Smooth muscle cell (in vitro differentiated cells): ENCODE results near the gene TDRD10. TPM values are rescaled to one million over a fixed set of nuclear protein-coding genes. Genes with fewer than 3 reads are reported as not detected.

Experiments used
- DNase-seq: peaks from one replicate; lab custom pipeline; 2025; ENCODE audit not compliant: unreplicated experiment; lab: John Stamatoyannopoulos, UW
- H2AFZ ChIP-seq: fragments of 200-600 bp; sonication (generic); 2 replicates; pipeline ENCODE4 v1.6.0; 2016; ENCODE audit warnings: antibody characterized with exemption, low read depth, mild to moderate bottlenecking
- H3F3A ChIP-seq: fragments of 200-600 bp; sonication (generic); 2 replicates; pipeline ENCODE4 v1.6.0; 2017; ENCODE audit warnings: antibody characterized with exemption, low read depth
- H3K27ac ChIP-seq: fragments of 200-600 bp; sonication (generic); 2 replicates; pipeline ENCODE4 v1.5.1; 2016; ENCODE audit warnings: low read depth, mild to moderate bottlenecking
- H3K27me3 ChIP-seq: fragments of 200-600 bp; sonication (generic); 2 replicates; pipeline ENCODE4 v1.6.1; 2016; ENCODE audit warnings: low read depth, mild to moderate bottlenecking
- H3K36me3 ChIP-seq: fragments of 200-600 bp; sonication (generic); 2 replicates; pipeline ENCODE4 v1.5.1; 2016; ENCODE audit warnings: low read depth
- H3K4me1 ChIP-seq: fragments of 200-600 bp; sonication (generic); 2 replicates; pipeline ENCODE4 v1.5.1; 2016; ENCODE audit warnings: low read depth
- H3K4me2 ChIP-seq: fragments of 200-600 bp; sonication (generic); 2 replicates; pipeline ENCODE4 v1.6.0; 2016; ENCODE audit warnings: mild to moderate bottlenecking
- H3K4me3 ChIP-seq: fragments of 200-600 bp; sonication (generic); 2 replicates; pipeline ENCODE4 v1.5.1; 2016; ENCODE audit warnings: mild to moderate bottlenecking
- H3K79me2 ChIP-seq: fragments of 200-600 bp; sonication (generic); 2 replicates; pipeline ENCODE4 v1.6.0; 2016; ENCODE audit warnings: low read depth, mild to moderate bottlenecking
- H3K9ac ChIP-seq: fragments of 200-600 bp; sonication (generic); 2 replicates; pipeline ENCODE4 v1.6.0; 2016; ENCODE audit warnings: low read depth
- H3K9me3 ChIP-seq: fragments of 200-600 bp; sonication (generic); replicated peaks from 2 replicates; pipeline ENCODE4 v1.5.1; 2016; ENCODE audit warnings: low read depth
- H4K20me1 ChIP-seq: fragments of 200-600 bp; sonication (generic); 2 replicates; pipeline ENCODE4 v1.6.0; 2016; ENCODE audit warnings: low read depth
- WGBS: methylation state at CpG from one replicate; pipeline ENCODE4 v1.1.7; 2016; ENCODE audit warnings: low lambda C conversion rate; 5-methylcytosine and 5-hydroxymethylcytosine counted together
- polyA plus RNA-seq: library from polyadenylated mRNA; unstranded; fragments of >200 nt; fragmentation: Nextera tagmentation; extraction: Ambion mirVana; gene quantifications from 2 replicates; pipeline ENCODE4 v1.2.1, GENCODE V29; 2016
- total RNA-seq: library from RNA; depleted of rRNA; stranded (reverse); fragments of >200 nt; gene quantifications from 2 replicates; pipeline ENCODE4 v1.2.3, GENCODE V29; 2014
- TF ChIP-seq, protein P1 (sequence below): fragments of 200-600 bp; sonication (generic); IDR thresholded peaks from 2 replicates; pipeline ENCODE4 v1.5.1; 2017; ENCODE audit warnings: borderline replicate concordance, mild to moderate bottlenecking, antibody characterized with exemption; ENCODE audit not compliant: insufficient read depth, poor library complexity, severe bottlenecking

The TDRD10 gene
- total and polyA plus RNA-seq, 2 experiments from 2014 or later: 0.11 to 0.13 TPM

DNA sequence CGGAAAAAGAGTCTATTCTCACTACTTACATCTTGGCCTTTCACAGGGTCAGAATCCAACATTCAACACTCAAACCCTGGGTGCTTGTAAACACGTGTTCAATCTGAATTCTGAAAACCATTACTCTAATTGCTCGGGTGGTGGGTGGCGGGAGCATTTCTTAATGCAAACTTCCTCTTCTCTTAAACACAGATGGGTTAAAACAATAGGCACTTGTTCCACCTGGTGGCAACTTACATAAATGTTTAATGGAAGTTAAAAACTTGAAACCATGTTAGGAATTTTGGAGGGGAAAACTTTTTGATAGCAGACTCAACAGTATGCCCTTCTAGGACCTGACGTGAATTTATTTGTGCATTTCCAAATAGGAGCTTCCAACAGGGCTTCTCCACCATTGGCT is 23.4 kb upstream of the TDRD10 start:
- 64% methylated on average over 5 of the region's 5 CpGs for WGBS
- Histone ChIP-seq H3F3A (peaks cover 5% of the 10 kb centered on the region), H4K20me1 (no peaks in the 10 kb centered on the region), H2AFZ (no peak overlapping the region), H3K4me1 (no peaks in the 10 kb centered on the region), H3K79me2 (no peaks in the 10 kb centered on the region), H3K27me3 (no peaks in the 10 kb centered on the region), H3K9me3 (no peaks in the 10 kb centered on the region), H3K27ac (no peak overlapping the region), H3K36me3 (no peaks in the 10 kb centered on the region), H3K4me2 (no peak overlapping the region), H3K9ac (no peak overlapping the region), H3K4me3 (no peak overlapping the region)
- TF ChIP-seq, protein P1, sequence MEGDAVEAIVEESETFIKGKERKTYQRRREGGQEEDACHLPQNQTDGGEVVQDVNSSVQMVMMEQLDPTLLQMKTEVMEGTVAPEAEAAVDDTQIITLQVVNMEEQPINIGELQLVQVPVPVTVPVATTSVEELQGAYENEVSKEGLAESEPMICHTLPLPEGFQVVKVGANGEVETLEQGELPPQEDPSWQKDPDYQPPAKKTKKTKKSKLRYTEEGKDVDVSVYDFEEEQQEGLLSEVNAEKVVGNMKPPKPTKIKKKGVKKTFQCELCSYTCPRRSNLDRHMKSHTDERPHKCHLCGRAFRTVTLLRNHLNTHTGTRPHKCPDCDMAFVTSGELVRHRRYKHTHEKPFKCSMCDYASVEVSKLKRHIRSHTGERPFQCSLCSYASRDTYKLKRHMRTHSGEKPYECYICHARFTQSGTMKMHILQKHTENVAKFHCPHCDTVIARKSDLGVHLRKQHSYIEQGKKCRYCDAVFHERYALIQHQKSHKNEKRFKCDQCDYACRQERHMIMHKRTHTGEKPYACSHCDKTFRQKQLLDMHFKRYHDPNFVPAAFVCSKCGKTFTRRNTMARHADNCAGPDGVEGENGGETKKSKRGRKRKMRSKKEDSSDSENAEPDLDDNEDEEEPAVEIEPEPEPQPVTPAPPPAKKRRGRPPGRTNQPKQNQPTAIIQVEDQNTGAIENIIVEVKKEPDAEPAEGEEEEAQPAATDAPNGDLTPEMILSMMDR: no peak
- DNase-seq: no peak

DNA sequence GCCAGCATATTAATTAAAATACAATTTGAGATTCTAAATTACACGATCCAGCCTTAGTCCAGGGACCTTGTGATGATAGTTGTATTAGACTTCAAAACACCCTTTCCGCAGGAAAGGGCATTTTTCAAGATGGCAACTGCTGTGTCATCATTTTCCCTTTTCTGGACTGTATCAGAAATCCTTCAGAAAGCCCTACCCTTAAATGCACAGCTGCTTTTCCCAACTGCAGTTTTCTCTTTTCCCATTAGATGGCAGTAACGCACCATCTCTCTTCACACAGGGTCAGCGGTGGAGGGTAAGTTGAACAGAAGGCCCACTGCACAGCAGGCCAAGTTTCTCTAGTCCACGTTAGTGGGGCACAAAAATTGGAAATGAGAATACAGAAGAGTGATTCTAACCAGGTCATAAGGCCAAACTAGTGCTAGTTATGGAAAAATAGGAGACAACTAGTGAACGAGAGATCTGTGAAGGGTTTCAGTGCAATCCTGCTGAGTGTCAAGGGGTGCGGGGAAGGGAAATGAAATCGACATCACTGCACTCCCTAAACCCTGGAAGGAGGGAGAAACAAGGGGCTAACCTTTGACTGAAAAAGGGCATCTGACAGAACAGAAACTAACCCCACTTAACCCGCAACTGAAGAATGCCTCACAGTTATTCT is 22.1 kb upstream of the TDRD10 start:
- DNase-seq: peak; percentile 13
- no peaks in the 10 kb centered on the region for H3K4me1 ChIP-seq
- no peaks in the 10 kb centered on the region for H3K36me3 ChIP-seq
- no peak overlapping the region for H3K4me2 ChIP-seq
- H3K9me3 ChIP-seq: no peaks in the 10 kb centered on the region
- H3K79me2 ChIP-seq: no peaks in the 10 kb centered on the region
- H3F3A ChIP-seq: peaks cover 5% of the 10 kb centered on the region
- TF ChIP-seq, protein P1: peak; percentile 97
- H3K9ac ChIP-seq: no peak overlapping the region
- H4K20me1 ChIP-seq: no peaks in the 10 kb centered on the region
- peak overlapping the region; percentile 29 for H3K27ac ChIP-seq
- no peaks in the 10 kb centered on the region for H3K27me3 ChIP-seq
- H2AFZ ChIP-seq: peak overlapping the region; percentile 37
- H3K4me3 ChIP-seq: no peak overlapping the region
- 38% methylated on average over 9 of the region's 9 CpGs for WGBS

DNA sequence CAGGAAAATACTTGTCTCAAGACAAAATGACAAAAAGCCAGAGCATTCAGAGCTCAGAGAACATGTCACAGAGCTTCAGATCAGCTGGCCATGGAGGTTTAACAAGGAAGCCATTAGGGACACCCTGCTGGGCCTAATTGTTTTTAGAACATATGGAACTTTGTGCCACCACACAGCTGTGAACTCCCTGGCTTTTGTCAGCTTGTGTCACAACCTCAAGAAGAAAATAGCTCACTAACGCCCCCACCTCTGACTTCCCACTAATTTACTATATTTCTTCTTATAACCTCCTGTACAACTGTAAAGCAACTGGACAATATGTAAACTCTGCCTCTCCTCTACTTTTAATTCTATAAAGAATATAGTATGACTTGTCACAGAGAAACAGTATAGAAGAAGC is 21.0 kb upstream of the TDRD10 start:
- no peak overlapping the region for H2AFZ ChIP-seq
- no peaks in the 10 kb centered on the region for H3K27me3 ChIP-seq
- no peak overlapping the region for H3K27ac ChIP-seq
- no peaks in the 10 kb centered on the region for H3K9me3 ChIP-seq
- H3K79me2 ChIP-seq: no peaks in the 10 kb centered on the region
- no peak overlapping the region for H3K4me3 ChIP-seq
- no peak overlapping the region for H3K9ac ChIP-seq
- peaks cover 5% of the 10 kb centered on the region for H3F3A ChIP-seq
- DNase-seq: no peak
- WGBS: 53% methylated on average over 1 of the region's 1 CpG
- TF ChIP-seq, protein P1: no peak
- H3K4me2 ChIP-seq: no peak overlapping the region
- H3K36me3 ChIP-seq: no peaks in the 10 kb centered on the region
- no peaks in the 10 kb centered on the region for H4K20me1 ChIP-seq
- no peaks in the 10 kb centered on the region for H3K4me1 ChIP-seq
